HG03280 (cell line): Measurements from ENCODE around the gene ATOH1.
A peak's percentile ranks its signal among the peaks of the same experiment; 100 is the strongest.

Experiments used
- ATAC-seq: cut with Tn5 transposase; IDR thresholded peaks from one replicate; pipeline ENCODE4 v1.9.1; 2021; ENCODE audit warnings: mild to moderate bottlenecking, moderate library complexity; ENCODE audit not compliant: unreplicated experiment

The ATOH1 gene

DNA sequence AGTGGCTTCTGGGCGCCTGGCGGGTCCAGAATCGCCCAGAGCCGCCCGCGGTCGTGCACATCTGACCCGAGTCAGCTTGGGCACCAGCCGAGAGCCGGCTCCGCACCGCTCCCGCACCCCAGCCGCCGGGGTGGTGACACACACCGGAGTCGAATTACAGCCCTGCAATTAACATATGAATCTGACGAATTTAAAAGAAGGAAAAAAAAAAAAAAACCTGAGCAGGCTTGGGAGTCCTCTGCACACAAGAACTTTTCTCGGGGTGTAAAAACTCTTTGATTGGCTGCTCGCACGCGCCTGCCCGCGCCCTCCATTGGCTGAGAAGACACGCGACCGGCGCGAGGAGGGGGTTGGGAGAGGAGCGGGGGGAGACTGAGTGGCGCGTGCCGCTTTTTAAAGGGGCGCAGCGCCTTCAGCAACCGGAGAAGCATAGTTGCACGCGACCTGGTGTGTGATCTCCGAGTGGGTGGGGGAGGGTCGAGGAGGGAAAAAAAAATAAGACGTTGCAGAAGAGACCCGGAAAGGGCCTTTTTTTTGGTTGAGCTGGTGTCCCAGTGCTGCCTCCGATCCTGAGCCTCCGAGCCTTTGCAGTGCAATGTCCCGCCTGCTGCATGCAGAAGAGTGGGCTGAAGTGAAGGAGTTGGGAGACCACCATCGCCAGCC lies at the start of gene ATOH1:
Gene ATOH1 (plus strand): TSS at position 422 of the 663 bp plus-strand sequence. CDS start 174 bp downstream, at position 596.
- ATAC-seq: no peak

- ATAC-seq: no peak
Measured at GRCh38 chr4:93779228-93779627, 49.3 kb upstream of the ATOH1 start.

- ATAC-seq: no peak
Measured at GRCh38 chr4:93780080-93780479, 48.5 kb upstream of the ATOH1 start.

GRCh38 chr4:93781198-93781597 lies 47.4 kb upstream of the ATOH1 start:
- no peak for ATAC-seq

DNA sequence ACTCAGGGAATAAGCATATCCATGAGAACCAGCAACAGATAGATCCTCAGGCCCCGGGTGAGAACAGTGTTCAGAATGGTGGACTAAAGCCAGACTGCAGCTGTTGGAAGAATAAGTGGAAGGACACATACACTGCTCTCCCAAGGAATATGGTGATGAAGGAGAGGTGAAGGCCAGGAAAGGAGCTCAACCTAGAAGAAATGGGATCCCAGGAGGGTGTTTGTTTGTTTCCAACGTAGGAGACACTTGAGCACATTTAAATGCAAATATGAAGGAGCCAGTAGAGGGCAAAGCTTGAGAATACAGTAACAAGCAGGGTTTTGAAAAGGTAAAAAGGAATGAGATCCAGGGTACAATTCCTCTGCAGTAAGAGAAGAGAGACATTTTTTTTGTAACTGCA lies 42.4 kb upstream of the ATOH1 start:
- no peak for ATAC-seq

GRCh38 chr4:93788712-93789111 lies 39.8 kb upstream of the ATOH1 start:
- no peak for ATAC-seq

DNA sequence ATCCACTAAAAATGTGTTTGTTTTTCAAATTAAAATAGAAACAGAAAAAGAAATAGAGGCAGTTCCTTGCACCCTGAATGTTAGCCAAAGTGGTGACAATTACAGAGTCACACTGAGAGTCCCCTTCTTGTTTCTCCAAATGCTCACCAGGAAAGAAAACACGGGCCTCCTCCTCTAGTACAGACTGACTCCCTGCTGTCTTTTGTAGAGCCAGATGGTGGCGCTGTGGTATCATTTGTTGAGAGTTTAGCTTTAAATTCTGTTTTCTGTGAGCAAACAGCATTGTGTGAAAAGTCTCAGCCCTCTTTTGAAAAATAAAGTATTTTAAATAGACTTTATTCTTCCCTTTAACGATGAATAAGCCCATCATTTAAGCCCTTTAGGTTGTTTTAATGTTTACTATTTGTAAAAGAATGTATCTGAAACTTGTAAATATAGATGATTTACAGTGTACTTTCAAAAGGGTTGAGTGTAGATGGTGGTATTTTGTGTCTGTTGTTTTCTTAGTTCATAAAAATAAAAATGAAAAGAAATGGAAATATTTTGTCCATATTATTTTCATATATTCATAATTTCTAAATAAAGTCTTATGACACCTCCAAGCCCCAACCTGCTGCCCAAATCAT lies 36.9 kb upstream of the ATOH1 start:
- ATAC-seq: peak; percentile 90

DNA sequence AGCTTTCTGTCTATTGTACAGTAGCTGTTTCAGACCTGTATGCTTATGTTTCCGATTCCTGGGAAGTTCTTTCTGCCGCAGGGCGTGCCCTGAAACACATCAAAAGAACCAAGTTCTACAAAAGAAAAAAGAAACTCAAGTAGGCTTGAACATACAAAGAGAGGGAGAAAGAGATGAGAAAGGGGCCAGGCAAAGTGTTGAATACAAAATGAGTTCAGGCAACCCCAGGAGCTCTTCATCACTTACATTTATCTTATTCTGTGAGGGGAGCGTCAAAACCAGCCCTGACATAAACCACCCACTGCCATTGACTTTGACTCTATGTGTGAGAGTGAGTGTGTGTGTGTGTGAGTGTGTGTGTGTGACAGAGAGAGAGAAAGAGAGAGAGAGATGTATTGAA lies 26.5 kb upstream of the ATOH1 start:
- no peak for ATAC-seq

- ATAC-seq: no peak
Measured at GRCh38 chr4:93809773-93810172, 18.8 kb upstream of the ATOH1 start.

DNA sequence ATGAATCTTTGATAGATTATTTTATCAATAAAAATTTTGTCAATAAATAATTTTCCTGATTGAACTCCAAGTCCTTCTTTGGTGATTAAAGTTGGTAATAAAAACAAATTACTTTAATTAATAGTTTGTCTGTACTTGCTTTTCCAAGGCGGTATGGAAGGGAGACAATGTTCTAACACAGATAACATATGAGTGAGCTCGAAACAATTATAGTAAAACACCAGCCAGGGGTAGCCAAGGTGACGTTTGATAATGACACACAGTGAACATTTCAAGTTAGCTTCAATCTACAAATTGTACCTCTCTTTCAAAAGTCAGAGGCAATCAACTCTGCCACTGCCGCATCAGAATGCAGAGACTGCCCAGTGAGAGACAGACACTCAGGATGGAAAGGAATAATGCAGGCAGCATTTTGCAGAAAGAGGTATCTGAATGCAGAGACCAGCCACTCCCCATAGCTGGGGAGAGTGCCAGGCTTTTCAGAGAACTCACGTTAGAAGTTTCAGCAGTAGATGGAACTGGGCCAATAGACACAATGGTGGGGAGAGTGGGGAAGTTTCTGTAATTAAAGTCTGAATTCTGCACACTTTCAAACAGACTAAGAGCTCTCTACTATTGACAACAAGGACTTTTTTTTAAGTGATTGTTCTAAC lies 18.1 kb upstream of the ATOH1 start:
- no peak for ATAC-seq

- ATAC-seq: no peak
Measured at GRCh38 chr4:93813092-93813491, 15.5 kb upstream of the ATOH1 start.

DNA sequence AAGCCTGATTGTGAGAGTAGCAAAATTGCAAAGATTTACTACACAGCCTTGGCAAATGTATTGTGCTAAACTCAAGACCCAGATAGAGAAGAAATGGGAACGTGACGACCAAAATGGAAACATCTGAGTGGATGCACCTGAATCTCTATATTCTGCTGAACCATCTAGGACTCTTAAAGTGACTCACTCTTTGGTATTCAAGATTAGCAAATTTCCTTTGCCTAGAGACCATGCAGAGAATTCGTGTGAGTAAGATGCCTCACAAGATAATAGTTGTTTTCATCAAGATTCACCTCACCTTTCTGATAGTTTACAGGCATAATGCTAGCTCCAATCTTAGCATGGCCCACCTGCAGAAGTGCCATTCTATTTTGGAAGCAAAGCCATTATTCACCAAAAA lies 14.4 kb upstream of the ATOH1 start:
- ATAC-seq: no peak

DNA sequence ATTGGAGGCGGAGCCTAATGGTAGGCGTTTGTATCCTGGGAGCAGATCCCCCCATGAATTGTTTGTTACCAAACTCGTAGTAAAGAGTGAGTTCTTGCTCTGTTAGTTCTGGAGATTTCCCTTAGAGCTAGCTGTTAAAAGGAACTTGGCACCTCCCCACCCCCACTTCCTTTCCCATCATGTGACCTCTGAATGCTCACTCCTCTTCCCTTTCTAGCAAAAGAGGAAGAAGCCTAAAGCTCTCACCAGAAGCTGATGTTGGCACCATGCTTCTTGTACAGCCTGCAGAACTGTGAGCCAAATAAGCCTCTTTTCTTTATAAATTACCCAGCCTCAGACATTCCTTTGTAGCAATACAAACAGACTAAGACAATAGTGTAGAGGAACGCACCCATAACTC lies 13.8 kb upstream of the ATOH1 start:
- no peak for ATAC-seq

DNA sequence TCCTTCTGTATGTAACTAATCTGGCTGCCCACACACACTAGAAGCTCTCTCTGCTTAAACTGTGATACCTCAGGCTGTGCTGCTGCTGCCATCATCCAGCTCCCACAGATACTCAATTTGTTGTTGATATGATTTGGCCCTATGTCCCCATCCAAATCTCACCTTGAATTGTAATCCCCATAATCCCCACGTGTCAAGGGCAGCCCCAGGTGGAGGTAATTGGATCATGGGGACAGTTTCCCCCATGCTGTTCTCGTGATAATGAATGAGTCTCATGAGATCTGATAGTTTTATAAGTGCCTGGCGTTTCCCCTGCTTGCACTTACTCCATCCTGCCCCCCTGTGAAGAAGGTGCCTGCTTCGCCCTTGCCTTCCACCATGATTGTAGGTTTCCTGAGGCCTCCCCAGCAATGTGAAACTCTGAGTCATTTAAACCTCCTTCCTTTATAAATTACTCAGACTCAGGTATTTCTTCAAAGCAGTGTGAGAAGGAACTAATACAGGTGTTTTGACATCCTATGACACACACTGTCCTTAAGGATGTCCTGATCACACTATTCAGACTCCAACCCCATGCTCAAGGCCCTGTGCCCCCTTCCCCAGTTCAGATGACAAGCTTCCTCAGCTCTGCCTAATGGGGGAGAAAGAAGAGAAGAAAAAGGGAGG lies 2.9 kb upstream of the ATOH1 start:
- no peak for ATAC-seq

DNA sequence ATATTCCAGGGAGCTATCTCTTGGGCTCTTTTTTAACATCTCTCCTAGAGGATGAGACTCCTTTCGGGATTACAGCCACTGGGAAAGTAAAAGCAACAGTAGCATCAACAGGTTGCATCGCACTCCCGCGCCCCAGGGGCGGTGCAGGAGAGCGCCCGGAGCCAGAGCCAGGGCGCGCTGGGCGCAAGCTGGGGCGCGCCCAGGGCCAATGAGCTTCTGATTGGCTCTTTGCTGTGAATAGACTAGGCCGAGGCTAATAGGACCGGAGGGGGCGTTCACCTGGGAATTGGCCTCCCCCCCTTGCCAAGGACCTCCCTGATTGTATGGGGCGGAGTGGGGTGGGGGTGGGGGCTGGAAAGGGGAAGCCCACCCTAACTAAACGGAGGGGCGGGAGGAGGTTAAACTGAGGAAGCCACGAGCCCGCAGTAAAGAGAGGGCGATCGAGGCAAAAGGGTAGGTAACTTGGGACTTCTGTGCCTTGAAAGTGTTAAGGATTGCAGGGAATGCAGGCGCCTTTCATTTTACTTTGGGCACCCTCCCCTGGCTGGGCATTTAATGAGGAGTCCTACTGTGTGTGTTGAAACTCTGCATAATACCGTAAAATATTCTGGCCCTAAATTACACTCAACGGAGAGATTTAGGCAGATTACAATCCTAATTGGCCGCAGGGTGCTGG lies 1.1 kb upstream of the ATOH1 start:
- ATAC-seq: no peak

- no peak for ATAC-seq
Measured at GRCh38 chr4:93828995-93829819, 654 bp downstream of the ATOH1 start.

DNA sequence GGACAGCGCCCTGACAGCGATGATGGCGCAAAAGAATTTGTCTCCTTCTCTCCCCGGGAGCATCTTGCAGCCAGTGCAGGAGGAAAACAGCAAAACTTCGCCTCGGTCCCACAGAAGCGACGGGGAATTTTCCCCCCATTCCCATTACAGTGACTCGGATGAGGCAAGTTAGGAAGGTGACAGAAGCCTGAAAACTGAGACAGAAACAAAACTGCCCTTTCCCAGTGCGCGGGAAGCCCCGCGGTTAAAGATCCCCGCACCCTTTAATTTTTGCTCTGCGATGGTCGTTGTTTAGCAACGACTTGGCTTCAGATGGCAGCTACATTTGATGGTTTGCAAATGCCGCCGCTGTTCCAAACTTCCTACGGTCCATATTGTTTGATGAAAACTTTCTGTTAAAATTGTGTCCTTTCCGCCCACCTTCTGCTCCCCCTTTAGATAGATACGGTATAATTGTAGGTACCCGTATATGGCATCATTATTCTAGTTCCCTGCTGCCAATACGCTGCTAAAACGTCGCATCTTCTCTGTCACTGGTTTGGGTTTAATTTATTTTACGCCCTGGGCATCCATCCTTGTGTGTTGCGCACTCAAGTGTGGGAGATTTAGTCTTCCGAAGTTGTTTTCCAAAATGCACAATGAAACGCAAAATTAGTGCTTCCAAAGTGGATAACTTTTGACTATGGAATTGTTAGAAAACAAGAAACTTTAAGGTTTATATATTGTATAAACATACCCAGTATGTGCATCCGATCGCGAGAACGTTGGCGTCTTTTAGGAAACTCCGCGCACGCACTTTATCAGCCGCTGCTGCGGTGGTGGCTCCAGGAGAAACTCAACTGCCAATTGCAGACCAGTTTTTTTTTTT lies 1.5 kb downstream of the ATOH1 start:
- ATAC-seq: no peak

DNA sequence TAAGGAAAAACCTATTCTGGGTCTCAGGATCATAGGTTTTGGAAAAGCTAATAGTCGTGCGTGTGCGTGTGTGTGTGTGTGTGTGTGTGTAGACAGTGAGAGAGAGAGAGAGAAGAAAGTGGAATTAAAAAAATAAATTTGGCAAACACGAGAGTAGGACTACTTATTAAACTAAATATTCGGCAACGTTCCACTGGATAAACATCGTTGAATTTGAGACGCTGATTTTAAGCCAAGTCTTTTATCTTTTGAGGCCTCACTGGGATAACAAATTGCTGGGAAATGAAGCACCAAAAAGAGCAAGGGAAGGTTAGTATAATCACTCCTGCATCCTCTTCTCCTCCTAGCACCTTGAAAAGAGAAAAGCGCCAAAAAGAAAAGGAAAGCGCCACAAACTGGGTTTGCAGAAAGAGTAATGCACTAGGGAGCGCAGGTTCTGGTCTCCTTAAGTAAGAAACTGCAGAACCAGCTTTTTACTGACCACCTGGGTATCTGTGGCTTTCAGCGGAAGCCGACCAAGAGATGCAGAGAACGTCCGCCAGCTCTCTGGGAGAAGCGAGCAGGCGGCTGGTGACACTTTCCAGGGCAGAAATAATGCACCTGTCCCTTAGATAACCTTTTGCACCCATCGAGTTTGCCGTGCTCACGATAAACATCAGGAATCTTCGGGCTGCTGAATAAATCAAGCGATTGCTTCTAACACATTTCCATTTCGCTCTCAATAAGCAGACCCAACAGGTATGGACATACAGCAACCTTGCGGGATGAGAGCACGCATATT lies 3.4 kb downstream of the ATOH1 start:
- no peak for ATAC-seq
